WERI-Rb-1 (cell line): ENCODE measurements around the gene PDK2.

Experiments used
- DNase-seq: peaks from one replicate; pipeline ENCODE4 v3.0.0-alpha.2; 2020
- H3K27ac ChIP-seq: fragments of 250-450 bp; sonication (Bioruptor Pico); 2 replicates; pipeline ENCODE4 v1.5.1; 2020; ENCODE audit warnings: mild to moderate bottlenecking, moderate library complexity
- H3K27me3 ChIP-seq: fragments of 250-450 bp; sonication (Bioruptor Pico); 2 replicates; pipeline ENCODE4 v1.5.1; 2021; ENCODE audit warnings: mild to moderate bottlenecking, low read depth, moderate library complexity; ENCODE audit not compliant: insufficient read depth, severe bottlenecking
- H3K36me3 ChIP-seq: fragments of 250-450 bp; sonication (Bioruptor Pico); 2 replicates; pipeline ENCODE4 v1.5.1; 2020; ENCODE audit warnings: mild to moderate bottlenecking, moderate library complexity
- H3K4me3 ChIP-seq: 2 replicates; pipeline ENCODE4 v1.5.1; 2011; ENCODE audit warnings: low read depth, mild to moderate bottlenecking, control low read depth, low read length
- H3K9me3 ChIP-seq: fragments of 250-450 bp; sonication (Bioruptor Pico); 2 replicates; pipeline ENCODE4 v1.5.1; 2021; ENCODE audit warnings: mild to moderate bottlenecking, moderate library complexity; ENCODE audit not compliant: severe bottlenecking
- CTCF ChIP-seq: IDR thresholded peaks from 2 replicates; pipeline ENCODE4 v1.5.1; 2011; ENCODE audit warnings: low read depth, mild to moderate bottlenecking, control low read depth, inconsistent platforms, low read length

The PDK2 gene

GRCh38 chr17:50056217-50056960, 38.8 kb upstream of the PDK2 start:
- no peaks in the 10 kb centered on the region for H3K9me3 ChIP-seq
- peak; percentile 91 for DNase-seq
- peak; percentile 68 for TF ChIP-seq CTCF

GRCh38 chr17:50056961-50057330, 38.2 kb upstream of the PDK2 start:
- no peaks in the 10 kb centered on the region for H3K9me3 ChIP-seq
- TF ChIP-seq CTCF, result no peak
- H3K27me3 ChIP-seq, result no peaks in the 10 kb centered on the region
- H3K36me3 ChIP-seq, result peaks cover 6% of the 10 kb centered on the region; the same call in 1 of the 2 replicates
- peak overlapping the region; percentile 77 for H3K4me3 ChIP-seq
- peak overlapping the region; percentile 72; the same call in 1 of the 2 replicates for H3K27ac ChIP-seq
- DNase-seq, result no peak

More at GRCh38 chr17:50056217-50056960, 38.8 kb upstream of the PDK2 start:
- Histone ChIP-seq H3K27ac (peak overlapping the region; percentile 72), H3K27me3 (no peaks in the 10 kb centered on the region), H3K4me3 (peak overlapping the region; percentile 77), H3K36me3 (peaks cover 6% of the 10 kb centered on the region; the same call in 1 of the 2 replicates)

GRCh38 chr17:50057521-50057991, 37.6 kb upstream of the PDK2 start:
- Histone ChIP-seq H3K4me3 (no peak overlapping the region), H3K9me3 (no peaks in the 10 kb centered on the region), H3K27ac (no peak overlapping the region), H3K36me3 (peaks cover 6% of the 10 kb centered on the region; the same call in 1 of the 2 replicates), H3K27me3 (no peaks in the 10 kb centered on the region)
- TF ChIP-seq CTCF, result no peak
- DNase-seq, result no peak

GRCh38 chr17:50058296-50058953, 36.7 kb upstream of the PDK2 start:
- H3K27me3 ChIP-seq, result no peaks in the 10 kb centered on the region

GRCh38 chr17:50059256-50059655, 35.9 kb upstream of the PDK2 start:
- Histone ChIP-seq H3K27ac (no peak overlapping the region), H3K4me3 (no peak overlapping the region), H3K9me3 (no peaks in the 10 kb centered on the region), H3K36me3 (peaks cover 6% of the 10 kb centered on the region; the same call in 1 of the 2 replicates), H3K27me3 (no peaks in the 10 kb centered on the region)
- DNase-seq, result no peak
- no peak for TF ChIP-seq CTCF

More at GRCh38 chr17:50058296-50058953, 36.7 kb upstream of the PDK2 start:
- Histone ChIP-seq H3K4me3 (no peak overlapping the region), H3K27ac (no peak overlapping the region), H3K36me3 (peaks cover 6% of the 10 kb centered on the region; the same call in 1 of the 2 replicates), H3K9me3 (no peaks in the 10 kb centered on the region)
- no peak for DNase-seq
- no peak for TF ChIP-seq CTCF
